SK-N-SH (cell line): ENCODE results near the gene FCRL4. TPM values are rescaled to one million over a fixed set of nuclear protein-coding genes. Genes with fewer than 3 reads are reported as not detected.

Experiments
- CTCF ChIA-PET: fragments of 300-600, 350-600 bp; formaldehyde crosslinking; extraction: SDS; loops from one replicate; lab custom pipeline; 2021; lab: Yijun Ruan, JAX
- POLR2A ChIA-PET: fragments of 350-600 bp; sonication (Branson Sonifier 250); formaldehyde crosslinking; extraction: SDS; loops from one replicate; lab custom pipeline; 2020; ENCODE audit warnings: antibody characterized with exemption, inconsistent platforms; lab: Yijun Ruan, JAX
- DNase-seq: peaks from one replicate; pipeline ENCODE4 v3.0.0; 2012
- H2AFZ ChIP-seq: fragments of 200-600 bp; sonication (generic); 2 replicates; pipeline ENCODE4 v1.8.1; 2016; ENCODE audit warnings: antibody characterized with exemption, mild to moderate bottlenecking, low read depth
- H3F3A ChIP-seq: fragments of 200-600 bp; sonication (generic); replicated peaks from 2 replicates; pipeline ENCODE3; 2016; ENCODE audit warnings: antibody characterized with exemption, mild to moderate bottlenecking; ENCODE audit not compliant: insufficient read depth
- H3K27ac ChIP-seq, 2 experiments: fragments of 200-500 bp in 1 of 2; fragments of 200-600 bp in 1 of 2; sonication (Bioruptor generic) in 1 of 2; sonication (generic), shearing (Covaris generic) in 1 of 2; 2 replicates each; pipeline versions ENCODE4 v1.5.1 to v1.6.1; 2014 to 2016; ENCODE audit warnings: low read depth in 2 of 2, inconsistent platforms in 1 of 2, low read length in 1 of 2, mild to moderate bottlenecking in 1 of 2, mixed read lengths in 1 of 2
- H3K27me3 ChIP-seq: fragments of 200-600 bp; sonication (generic), shearing (Covaris generic); 2 replicates; pipeline ENCODE4 v1.6.1; 2016; ENCODE audit warnings: mixed run types; ENCODE audit not compliant: insufficient read depth
- H3K36me3 ChIP-seq, 2 experiments: fragments of 200-500 bp in 1 of 2; fragments of 200-600 bp in 1 of 2; sonication (Bioruptor generic) in 1 of 2; sonication (generic) in 1 of 2; replicated peaks in 1 of 2; 2 replicates each; pipeline versions ENCODE3 to v1.5.1; 2014 to 2016; ENCODE audit warnings: low read length in 1 of 2, mild to moderate bottlenecking in 1 of 2; ENCODE audit not compliant: insufficient read depth in 2 of 2, control insufficient read depth in 1 of 2
- H3K4me1 ChIP-seq, 2 experiments: fragments of 200-500 bp in 1 of 2; fragments of 200-600 bp in 1 of 2; sonication (Bioruptor generic) in 1 of 2; sonication (generic), shearing (Covaris generic) in 1 of 2; 2 replicates each; pipeline versions ENCODE4 v1.5.1 to v1.6.1; 2014 to 2016; ENCODE audit warnings: low read depth in 1 of 2, low read length in 1 of 2, mixed run types in 1 of 2; ENCODE audit not compliant: insufficient read depth in 2 of 2, control insufficient read depth in 1 of 2
- H3K4me2 ChIP-seq: fragments of 200-600 bp; sonication (generic), shearing (Covaris generic); 2 replicates; pipeline ENCODE4 v1.6.1; 2017; ENCODE audit warnings: mixed run types
- H3K4me3 ChIP-seq, 2 experiments: fragments of 200-500 bp in 1 of 2; fragments of 200-600 bp in 1 of 2; sonication (Bioruptor generic) in 1 of 2; sonication (generic), shearing (Covaris generic) in 1 of 2; 2 replicates each; pipeline versions ENCODE4 v1.5.1 to v1.8.1; 2014 to 2016; ENCODE audit warnings: low read depth in 2 of 2, inconsistent platforms in 1 of 2, low read length in 1 of 2, mild to moderate bottlenecking in 1 of 2, mixed read lengths in 1 of 2, moderate library complexity in 1 of 2
- H3K79me2 ChIP-seq: fragments of 200-600 bp; sonication (generic); 2 replicates; pipeline ENCODE4 v1.8.1; 2017; ENCODE audit warnings: mild to moderate bottlenecking; ENCODE audit not compliant: insufficient read depth
- H3K9ac ChIP-seq: fragments of 200-600 bp; sonication (generic); 2 replicates; pipeline ENCODE4 v1.6.1; 2017; ENCODE audit warnings: mixed run types
- H3K9me2 ChIP-seq: fragments of 200-600 bp; sonication (generic); 2 replicates; pipeline ENCODE4 v1.6.1; 2017; ENCODE audit warnings: mixed run types
- H3K9me3 ChIP-seq: fragments of 200-600 bp; sonication (generic); 2 replicates; pipeline ENCODE4 v1.6.1; 2017; ENCODE audit warnings: mixed run types, mild to moderate bottlenecking, moderate library complexity
- H4K20me1 ChIP-seq: fragments of 200-600 bp; sonication (generic); 2 replicates; pipeline ENCODE4 v1.6.1; 2017; ENCODE audit warnings: mild to moderate bottlenecking, mixed run types; ENCODE audit not compliant: insufficient read depth
- CHD2 ChIP-seq: fragments of 150-350 bp; IDR thresholded peaks from 2 replicates; pipeline ENCODE4 v1.6.1; 2018; ENCODE audit warnings: low read length; ENCODE audit not compliant: partially characterized antibody
- CTCF ChIP-seq: fragments of 200-600 bp; sonication (generic); IDR thresholded peaks from 2 replicates; pipeline ENCODE4 v1.6.1; 2017; ENCODE audit warnings: antibody characterized with exemption, mild to moderate bottlenecking, moderate library complexity
- ELF1 ChIP-seq: IDR thresholded peaks from 2 replicates; pipeline ENCODE4 v1.4.0; 2012
- EZH2phosphoT487 ChIP-seq: fragments of 200-600 bp; sonication (generic); IDR thresholded peaks from 2 replicates; pipeline ENCODE4 v1.6.1; 2017; ENCODE audit warnings: low read depth, mixed run types, mild to moderate bottlenecking, antibody characterized with exemption, moderate library complexity, borderline replicate concordance
- FOXJ3 ChIP-seq: sonication (generic); formaldehyde crosslinking; IDR thresholded peaks from 2 replicates; pipeline ENCODE4 v1.5.1; 2020; ENCODE audit warnings: mild to moderate bottlenecking, missing genetic modification reagents
- MXI1 ChIP-seq: IDR thresholded peaks from 2 replicates; pipeline ENCODE4 v1.6.1; 2012; ENCODE audit warnings: mild to moderate bottlenecking, low read depth, low read length, improper control_type of control experiment
- RAD21 ChIP-seq: IDR thresholded peaks from 2 replicates; pipeline ENCODE4 v1.6.1; 2012; ENCODE audit warnings: mild to moderate bottlenecking, low read length
- RCOR1 ChIP-seq: fragments of 150-350 bp; IDR thresholded peaks from 2 replicates; pipeline ENCODE4 v1.6.1; 2017; ENCODE audit warnings: antibody characterized with exemption, low read length
- TAF1 ChIP-seq: IDR thresholded peaks from 2 replicates; pipeline ENCODE4 v1.6.1; 2012; ENCODE audit warnings: low read depth, mild to moderate bottlenecking, low read length, moderate library complexity, borderline replicate concordance
- TCF12 ChIP-seq: IDR thresholded peaks from 2 replicates; pipeline ENCODE4 v1.4.0; 2012
- TEAD4 ChIP-seq: IDR thresholded peaks from 2 replicates; pipeline ENCODE4 v1.4.0; 2012; ENCODE audit warnings: mild to moderate bottlenecking, borderline replicate concordance; ENCODE audit not compliant: insufficient read depth
- USF1 ChIP-seq: IDR thresholded peaks from 2 replicates; pipeline ENCODE4 v1.4.0; 2012; ENCODE audit warnings: low read depth, borderline replicate concordance
- WGBS: methylation state at CpG from one replicate; pipeline ENCODE4 v1.1.6; 2017; ENCODE audit warnings: low lambda C conversion rate; 5-methylcytosine and 5-hydroxymethylcytosine counted together
- polyA plus RNA-seq, 3 experiments: library from polyadenylated mRNA; depleted of rRNA; stranded (reverse); fragments of >200 nt; gene quantifications; 2 replicates each; pipeline ENCODE4 v1.2.3, GENCODE V29; 2012
- TF ChIP-seq, protein P1 (sequence below): IDR thresholded peaks from 2 replicates; pipeline ENCODE4 v1.6.1; 2012; ENCODE audit warnings: mild to moderate bottlenecking, low read depth, low read length, moderate library complexity
- TF ChIP-seq, protein P2 (sequence below): fragments of 150-350 bp; IDR thresholded peaks from 2 replicates; pipeline ENCODE4 v1.6.1; 2017; ENCODE audit warnings: antibody characterized with exemption, low read length, low read depth, borderline replicate concordance
- TF ChIP-seq, protein P3 (sequence below): IDR thresholded peaks from 2 replicates; pipeline ENCODE4; 2012

Gene FCRL4
- polyA plus RNA-seq, 1 of the 3 experiments (the other 2 are of a cell fraction) = not detected

- ChIA-PET CTCF (interaction anchor here (1.2 kb wide), 1 partner anchor 105 kb away, joined by 3 read pairs; no protein-coding TSS in a partner anchor), POLR2A (no interaction called here)
- no peak overlapping the region for H3K4me3 ChIP-seq
- no peaks in the 10 kb centered on the region for H3K79me2 ChIP-seq
- peaks cover 7% of the 10 kb centered on the region; the same call in 1 of the 2 replicates for H3K27me3 ChIP-seq
- H3K4me2 ChIP-seq = no peak overlapping the region
- H3K9me3 ChIP-seq = no peaks in the 10 kb centered on the region
- no peaks in the 10 kb centered on the region for H3K36me3 ChIP-seq
- no peak overlapping the region for H2AFZ ChIP-seq
- H3K4me1 ChIP-seq = no peaks in the 10 kb centered on the region
- no peaks in the 10 kb centered on the region for H4K20me1 ChIP-seq
- no peaks in the 10 kb centered on the region for H3F3A ChIP-seq
- no peak overlapping the region for H3K27ac ChIP-seq
- no peak overlapping the region for H3K9ac ChIP-seq
- DNase-seq = no peak
- WGBS = 0% methylated on average over 4 of the region's 4 CpGs
- no peak for TF ChIP-seq USF1
- TF ChIP-seq, protein P1, sequence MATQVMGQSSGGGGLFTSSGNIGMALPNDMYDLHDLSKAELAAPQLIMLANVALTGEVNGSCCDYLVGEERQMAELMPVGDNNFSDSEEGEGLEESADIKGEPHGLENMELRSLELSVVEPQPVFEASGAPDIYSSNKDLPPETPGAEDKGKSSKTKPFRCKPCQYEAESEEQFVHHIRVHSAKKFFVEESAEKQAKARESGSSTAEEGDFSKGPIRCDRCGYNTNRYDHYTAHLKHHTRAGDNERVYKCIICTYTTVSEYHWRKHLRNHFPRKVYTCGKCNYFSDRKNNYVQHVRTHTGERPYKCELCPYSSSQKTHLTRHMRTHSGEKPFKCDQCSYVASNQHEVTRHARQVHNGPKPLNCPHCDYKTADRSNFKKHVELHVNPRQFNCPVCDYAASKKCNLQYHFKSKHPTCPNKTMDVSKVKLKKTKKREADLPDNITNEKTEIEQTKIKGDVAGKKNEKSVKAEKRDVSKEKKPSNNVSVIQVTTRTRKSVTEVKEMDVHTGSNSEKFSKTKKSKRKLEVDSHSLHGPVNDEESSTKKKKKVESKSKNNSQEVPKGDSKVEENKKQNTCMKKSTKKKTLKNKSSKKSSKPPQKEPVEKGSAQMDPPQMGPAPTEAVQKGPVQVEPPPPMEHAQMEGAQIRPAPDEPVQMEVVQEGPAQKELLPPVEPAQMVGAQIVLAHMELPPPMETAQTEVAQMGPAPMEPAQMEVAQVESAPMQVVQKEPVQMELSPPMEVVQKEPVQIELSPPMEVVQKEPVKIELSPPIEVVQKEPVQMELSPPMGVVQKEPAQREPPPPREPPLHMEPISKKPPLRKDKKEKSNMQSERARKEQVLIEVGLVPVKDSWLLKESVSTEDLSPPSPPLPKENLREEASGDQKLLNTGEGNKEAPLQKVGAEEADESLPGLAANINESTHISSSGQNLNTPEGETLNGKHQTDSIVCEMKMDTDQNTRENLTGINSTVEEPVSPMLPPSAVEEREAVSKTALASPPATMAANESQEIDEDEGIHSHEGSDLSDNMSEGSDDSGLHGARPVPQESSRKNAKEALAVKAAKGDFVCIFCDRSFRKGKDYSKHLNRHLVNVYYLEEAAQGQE = peak; percentile 73; the same call in 1 of the 2 replicates
- H3K9me2 ChIP-seq = no peaks in the 10 kb centered on the region
Measured at GRCh38 chr1:157585984-157586383, 11.9 kb downstream of the FCRL4 start.

DNA sequence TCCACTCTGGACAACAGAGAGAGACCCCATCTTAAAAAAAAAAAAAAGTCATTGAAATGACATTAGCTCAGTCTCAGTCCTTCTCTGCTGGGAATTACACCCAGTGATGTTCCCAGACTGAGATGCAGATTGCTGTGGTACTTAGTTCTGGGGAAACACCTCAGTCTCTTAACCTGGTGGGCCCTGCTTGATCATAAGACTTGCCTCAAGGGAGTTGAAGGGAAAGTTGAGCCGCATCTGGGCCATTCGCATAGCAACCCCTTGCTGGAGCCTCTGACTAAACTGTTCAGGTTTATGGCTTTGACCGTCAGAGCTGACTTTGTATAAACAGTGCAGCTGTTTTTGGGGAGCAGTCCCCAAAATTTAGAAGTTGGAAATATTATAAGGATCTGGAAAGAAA lies 13.4 kb downstream of the FCRL4 start:
- 3% methylated on average over 3 of the region's 3 CpGs for WGBS
- CTCF ChIA-PET = no interaction called here
- no peaks in the 10 kb centered on the region for H3K4me1 ChIP-seq
- H3K27ac ChIP-seq = no peak overlapping the region
- no peaks in the 10 kb centered on the region for H3K79me2 ChIP-seq
- H3K4me3 ChIP-seq = no peak overlapping the region
- no peaks in the 10 kb centered on the region for H3K9me2 ChIP-seq
- H3K4me2 ChIP-seq = no peak overlapping the region
- no peak overlapping the region for H3K9ac ChIP-seq
- H3K27me3 ChIP-seq = peaks cover 7% of the 10 kb centered on the region; the same call in 1 of the 2 replicates
- POLR2A ChIA-PET = interaction anchor here (0.6 kb wide), 1 partner anchor 536 kb away, joined by 3 read pairs; no protein-coding TSS in a partner anchor
- H2AFZ ChIP-seq = no peak overlapping the region
- no peak for DNase-seq
- no peaks in the 10 kb centered on the region for H3F3A ChIP-seq
- no peaks in the 10 kb centered on the region for H3K9me3 ChIP-seq
- no peaks in the 10 kb centered on the region for H3K36me3 ChIP-seq
- H4K20me1 ChIP-seq = no peaks in the 10 kb centered on the region
- no peak for TF ChIP-seq CHD2
- no peak for TF ChIP-seq TCF12
- TF ChIP-seq, protein P2, sequence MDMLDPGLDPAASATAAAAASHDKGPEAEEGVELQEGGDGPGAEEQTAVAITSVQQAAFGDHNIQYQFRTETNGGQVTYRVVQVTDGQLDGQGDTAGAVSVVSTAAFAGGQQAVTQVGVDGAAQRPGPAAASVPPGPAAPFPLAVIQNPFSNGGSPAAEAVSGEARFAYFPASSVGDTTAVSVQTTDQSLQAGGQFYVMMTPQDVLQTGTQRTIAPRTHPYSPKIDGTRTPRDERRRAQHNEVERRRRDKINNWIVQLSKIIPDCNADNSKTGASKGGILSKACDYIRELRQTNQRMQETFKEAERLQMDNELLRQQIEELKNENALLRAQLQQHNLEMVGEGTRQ = no peak
- no peak for TF ChIP-seq RCOR1
- TF ChIP-seq FOXJ3 = no peak
- TF ChIP-seq TEAD4 = no peak
- TF ChIP-seq, protein P3, sequence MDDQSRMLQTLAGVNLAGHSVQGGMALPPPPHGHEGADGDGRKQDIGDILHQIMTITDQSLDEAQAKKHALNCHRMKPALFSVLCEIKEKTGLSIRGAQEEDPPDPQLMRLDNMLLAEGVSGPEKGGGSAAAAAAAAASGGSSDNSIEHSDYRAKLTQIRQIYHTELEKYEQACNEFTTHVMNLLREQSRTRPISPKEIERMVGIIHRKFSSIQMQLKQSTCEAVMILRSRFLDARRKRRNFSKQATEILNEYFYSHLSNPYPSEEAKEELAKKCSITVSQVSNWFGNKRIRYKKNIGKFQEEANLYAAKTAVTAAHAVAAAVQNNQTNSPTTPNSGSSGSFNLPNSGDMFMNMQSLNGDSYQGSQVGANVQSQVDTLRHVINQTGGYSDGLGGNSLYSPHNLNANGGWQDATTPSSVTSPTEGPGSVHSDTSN = no peak
- TF ChIP-seq ELF1 = no peak
- no peak for TF ChIP-seq RAD21
- no peak for TF ChIP-seq TAF1
- no peak for TF ChIP-seq EZH2phosphoT487
- TF ChIP-seq MXI1 = no peak
- no peak for TF ChIP-seq CTCF
